ENCODE results near the gene TFPI. TPM values are rescaled to one million over a fixed set of nuclear protein-coding genes. Genes with fewer than 3 reads are reported as not detected.

The TFPI gene
- total RNA-seq, 6 experiments from 2014 or later = 145 to 223 (median 189) TPM

DNA sequence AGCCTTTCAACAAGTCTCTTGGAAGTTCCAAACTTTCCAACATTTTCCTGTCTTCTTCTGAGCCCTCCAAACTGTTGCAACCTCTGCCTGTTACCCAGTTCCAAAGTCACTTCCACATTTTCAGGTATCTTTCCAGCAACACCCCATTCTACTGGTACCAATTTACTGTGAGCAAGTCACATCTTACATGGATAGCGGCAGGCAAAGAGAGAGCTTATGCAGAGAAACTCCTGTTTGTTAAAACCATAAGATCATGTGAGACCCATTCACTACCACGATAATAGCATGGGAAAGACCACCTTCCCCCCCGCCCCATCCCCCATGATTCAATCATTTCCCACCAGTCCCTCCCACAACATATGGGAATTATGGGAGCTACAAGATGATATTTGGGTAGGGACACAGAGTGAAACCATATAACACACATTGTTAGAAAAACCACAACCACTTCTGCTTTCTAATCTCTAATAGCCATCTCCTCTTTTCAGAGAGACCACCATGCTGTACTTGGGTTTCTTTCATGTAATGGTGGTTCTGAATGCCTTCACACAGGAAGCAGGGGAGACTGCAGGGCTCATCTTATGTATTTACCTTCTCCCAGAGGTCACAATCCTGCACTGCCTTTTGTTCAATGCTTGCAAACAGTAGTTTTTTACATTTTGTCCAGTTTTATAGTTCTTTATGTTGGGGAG is 60.2 kb downstream of the TFPI start:
- Histone ChIP-seq H3K27me3 (no peaks in the 10 kb centered on the region), H3K9me3 (no peaks in the 10 kb centered on the region), H3K27ac (no peak overlapping the region), H3K4me3 (no peak overlapping the region), H3K36me3 (peaks cover 0 to 28% (median 8%) of the 10 kb centered on the region in 4 donors), H3K4me1 (peaks cover 0 to 10% (median 5%) of the 10 kb centered on the region in 4 donors)
- intact Hi-C loops (cut with DNase I) = no loop called here
- no peak for TF ChIP-seq POLR2A (IDR thresholded peaks at IDR 0.05)
- TF ChIP-seq, protein P1, sequence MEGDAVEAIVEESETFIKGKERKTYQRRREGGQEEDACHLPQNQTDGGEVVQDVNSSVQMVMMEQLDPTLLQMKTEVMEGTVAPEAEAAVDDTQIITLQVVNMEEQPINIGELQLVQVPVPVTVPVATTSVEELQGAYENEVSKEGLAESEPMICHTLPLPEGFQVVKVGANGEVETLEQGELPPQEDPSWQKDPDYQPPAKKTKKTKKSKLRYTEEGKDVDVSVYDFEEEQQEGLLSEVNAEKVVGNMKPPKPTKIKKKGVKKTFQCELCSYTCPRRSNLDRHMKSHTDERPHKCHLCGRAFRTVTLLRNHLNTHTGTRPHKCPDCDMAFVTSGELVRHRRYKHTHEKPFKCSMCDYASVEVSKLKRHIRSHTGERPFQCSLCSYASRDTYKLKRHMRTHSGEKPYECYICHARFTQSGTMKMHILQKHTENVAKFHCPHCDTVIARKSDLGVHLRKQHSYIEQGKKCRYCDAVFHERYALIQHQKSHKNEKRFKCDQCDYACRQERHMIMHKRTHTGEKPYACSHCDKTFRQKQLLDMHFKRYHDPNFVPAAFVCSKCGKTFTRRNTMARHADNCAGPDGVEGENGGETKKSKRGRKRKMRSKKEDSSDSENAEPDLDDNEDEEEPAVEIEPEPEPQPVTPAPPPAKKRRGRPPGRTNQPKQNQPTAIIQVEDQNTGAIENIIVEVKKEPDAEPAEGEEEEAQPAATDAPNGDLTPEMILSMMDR (IDR thresholded peaks at IDR 0.05) = no peak
- WGBS (ENCODE audit: insufficient coverage, low coverage, low lambda C conversion rate, missing lambda C conversion rate) = 96% methylated on average over 3 of the region's 3 CpGs
- ATAC-seq (no peak), DNase-seq (no peak)

DNA sequence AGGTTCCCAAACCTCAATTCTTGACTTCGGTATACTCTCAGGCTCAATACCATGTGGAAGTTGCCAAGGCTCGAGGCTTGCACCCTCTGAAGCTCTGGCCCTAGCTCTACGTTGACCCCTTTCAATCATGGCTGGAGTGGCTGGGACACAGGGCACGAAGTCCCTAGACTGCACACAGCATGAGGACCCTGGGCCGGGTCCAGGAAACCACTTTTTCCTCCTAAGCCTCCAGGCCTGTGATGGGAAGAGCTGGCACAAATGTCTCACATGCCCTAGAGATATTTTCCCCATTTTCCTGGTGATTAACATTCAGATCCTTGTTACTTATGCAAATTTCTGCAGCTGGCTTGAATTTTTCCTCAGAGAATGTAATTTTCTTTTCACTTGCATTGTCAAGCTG is 61.1 kb downstream of the TFPI start:
- H3K9me3 ChIP-seq = no peaks in the 10 kb centered on the region
- 90% methylated on average over 2 of the region's 5 CpGs for WGBS (ENCODE audit: insufficient coverage, low coverage, low lambda C conversion rate, missing lambda C conversion rate)
- no peak overlapping the region for H3K4me3 ChIP-seq
- peaks cover 0 to 28% (median 8%) of the 10 kb centered on the region in 4 donors for H3K36me3 ChIP-seq
- DNase-seq = no peak
- no peak overlapping the region for H3K27ac ChIP-seq
- ATAC-seq = no peak
- intact Hi-C loops (cut with DNase I) = no loop called here
- H3K27me3 ChIP-seq = no peaks in the 10 kb centered on the region
- TF ChIP-seq, protein P1 (IDR thresholded peaks at IDR 0.05) = no peak
- TF ChIP-seq POLR2A (IDR thresholded peaks at IDR 0.05) = no peak
- H3K4me1 ChIP-seq = peaks cover 0 to 10% (median 5%) of the 10 kb centered on the region in 4 donors

DNA sequence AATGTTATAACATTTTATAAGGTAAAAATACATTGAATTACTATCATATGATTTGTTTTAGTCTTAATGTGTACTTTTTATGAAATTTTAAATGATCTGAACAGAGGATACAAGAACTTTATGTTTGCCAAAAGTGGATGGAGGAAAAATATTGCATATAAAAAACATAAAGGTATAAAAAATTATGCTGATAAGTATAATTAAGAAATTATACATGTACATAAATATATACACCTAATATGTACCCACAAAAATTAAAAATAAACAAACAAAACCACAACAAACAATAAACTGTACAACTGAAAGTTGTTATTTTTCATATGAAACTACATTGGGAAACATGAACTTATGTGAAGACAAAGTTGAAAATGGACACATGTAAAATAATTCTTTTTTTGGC is 68.0 kb downstream of the TFPI start:
- no peak for ATAC-seq
- Histone ChIP-seq H3K36me3 (peaks cover 0 to 6% (median 2%) of the 10 kb centered on the region in 4 donors), H3K4me3 (no peak overlapping the region), H3K27me3 (no peaks in the 10 kb centered on the region), H3K27ac (no peak overlapping the region), H3K9me3 (no peaks in the 10 kb centered on the region), H3K4me1 (peaks cover 0 to 15% (median 5%) of the 10 kb centered on the region in 4 donors)
- no peak for TF ChIP-seq POLR2A (IDR thresholded peaks at IDR 0.05)
- TF ChIP-seq, protein P1 (IDR thresholded peaks at IDR 0.05) = no peak
- intact Hi-C loops (cut with DNase I) = no loop called here
- no peak for DNase-seq

DNA sequence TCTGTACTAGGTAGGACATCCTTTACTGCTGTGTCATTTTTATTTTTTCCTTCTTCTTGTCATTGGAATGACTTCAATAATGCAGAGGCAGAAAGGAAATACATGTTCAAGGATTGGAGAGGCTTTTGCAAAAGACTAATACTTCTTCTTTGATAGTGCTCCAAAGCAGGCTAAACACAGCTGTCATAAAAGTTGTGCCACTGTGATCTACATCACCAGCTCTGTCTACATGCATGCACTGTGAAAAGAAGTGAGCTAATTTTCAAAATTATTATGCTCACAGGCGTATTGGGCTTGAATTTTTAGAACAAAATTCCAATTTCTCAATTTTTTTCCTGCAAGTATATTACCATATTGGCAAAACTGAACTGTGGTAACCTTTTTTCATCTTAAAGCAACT is 68.7 kb downstream of the TFPI start:
- DNase-seq (no peak), ATAC-seq (peak in 1 of 4 donors; percentile 18)
- intact Hi-C loops (cut with DNase I) = no loop called here
- H3K27ac ChIP-seq = no peak overlapping the region
- H3K27me3 ChIP-seq = no peaks in the 10 kb centered on the region
- H3K4me3 ChIP-seq = no peak overlapping the region
- TF ChIP-seq, protein P1 (IDR thresholded peaks at IDR 0.05) = no peak
- no peak for TF ChIP-seq POLR2A (IDR thresholded peaks at IDR 0.05)
- H3K9me3 ChIP-seq = no peaks in the 10 kb centered on the region
- 64% methylated on average over 1 of the region's 1 CpG for WGBS (ENCODE audit: insufficient coverage, low coverage, low lambda C conversion rate, missing lambda C conversion rate)
- peaks cover 0 to 6% (median 2%) of the 10 kb centered on the region in 4 donors for H3K36me3 ChIP-seq
- peaks cover 0 to 15% (median 5%) of the 10 kb centered on the region in 4 donors for H3K4me1 ChIP-seq
